Gastroesophageal sphincter (tissue), 2 donors: Measurements from ENCODE around the gene GRXCR1.

Experiments
- EP300 ChIP-seq: sonication (generic); formaldehyde crosslinking; IDR thresholded peaks from one replicate; pipeline ENCODE4 v1.6.1; 2017; ENCODE audit warnings: antibody characterized with exemption, mild to moderate bottlenecking
- POLR2AphosphoS5 ChIP-seq: sonication (generic); formaldehyde crosslinking; IDR thresholded peaks from one replicate; pipeline ENCODE4 v1.6.1; 2017; ENCODE audit warnings: antibody characterized with exemption

- TF ChIP-seq EP300 (no peak), POLR2AphosphoS5 (no peak)
Observed at GRCh38 chr4:42965326-42965725, 72.8 kb downstream of the GRXCR1 start.
